HEK293 (cell line): ENCODE measurements around the gene FCN1.

Experiments used
- CTCF ChIA-PET: fragments of 350-600 bp; formaldehyde crosslinking; extraction: SDS; loops from one replicate; lab custom pipeline; 2021; ENCODE audit warnings: antibody characterized with exemption; lab: Yijun Ruan, JAX
- POLR2A ChIA-PET: fragments of 300-600 bp; formaldehyde crosslinking; extraction: SDS; loops from one replicate; lab custom pipeline; 2020; ENCODE audit warnings: antibody characterized with exemption, inconsistent platforms; lab: Yijun Ruan, JAX
- H3K27ac ChIP-seq: fragments of 200-500 bp; sonication (Bioruptor generic); 2 replicates; pipeline ENCODE4 v1.5.1; 2014; ENCODE audit warnings: low read depth, low read length, control low read depth, inconsistent platforms; ENCODE audit errors: extremely low read depth
- H3K36me3 ChIP-seq, 2 experiments: fragments of 200-500 bp in 1 of 2; sonication (Bioruptor generic) in 1 of 2; 1 replicate in 1 of 2; 2 replicates in 1 of 2; pipeline ENCODE4 v1.5.1; 2014 to 2017; ENCODE audit warnings: inconsistent platforms in 2 of 2, low read length in 2 of 2; ENCODE audit not compliant: control insufficient read depth in 2 of 2, insufficient read depth in 1 of 2
- H3K4me1 ChIP-seq: fragments of 200-500 bp; sonication (Bioruptor generic); 2 replicates; pipeline ENCODE4 v1.5.1; 2014; ENCODE audit warnings: mild to moderate bottlenecking, low read length, inconsistent platforms; ENCODE audit not compliant: control insufficient read depth, insufficient read depth
- H3K4me3 ChIP-seq: 2 replicates; pipeline ENCODE4 v1.5.1; 2011; ENCODE audit warnings: low read depth, mild to moderate bottlenecking, control low read depth, low read length, moderate library complexity
- H3K9me3 ChIP-seq: fragments of 200-500 bp; sonication (Bioruptor generic); 2 replicates; pipeline ENCODE4 v1.5.1; 2014; ENCODE audit warnings: low read depth, low read length, inconsistent platforms; ENCODE audit not compliant: control insufficient read depth, insufficient read depth
- BCL11A ChIP-seq: fragments of 450-650 bp; formaldehyde crosslinking; IDR thresholded peaks from 2 replicates; pipeline ENCODE4 v1.5.1; 2016; ENCODE audit warnings: low read depth, missing biosample characterization, missing genetic modification characterization
- GLIS1 ChIP-seq: fragments of 450-650 bp; formaldehyde crosslinking; IDR thresholded peaks from 2 replicates; pipeline ENCODE4 v1.5.1; 2016; ENCODE audit warnings: missing biosample characterization, missing genetic modification characterization
- GLIS2 ChIP-seq: fragments of 450-650 bp; formaldehyde crosslinking; IDR thresholded peaks from 2 replicates; pipeline ENCODE4 v1.5.1; 2016; ENCODE audit warnings: missing biosample characterization, missing genetic modification characterization
- HOXC10 ChIP-seq: sonication (generic); formaldehyde crosslinking; IDR thresholded peaks from 2 replicates; pipeline ENCODE4 v1.8.1; 2023; ENCODE audit warnings: mild to moderate bottlenecking, missing genetic modification reagents
- HOXD13 ChIP-seq: sonication (generic); formaldehyde crosslinking; IDR thresholded peaks from 2 replicates; pipeline ENCODE4 v1.8.0; 2022; ENCODE audit warnings: missing genetic modification reagents, borderline replicate concordance
- KLF7 ChIP-seq: fragments of 450-650 bp; formaldehyde crosslinking; IDR thresholded peaks from 2 replicates; pipeline ENCODE4 v1.5.1; 2016; ENCODE audit warnings: missing biosample characterization, missing genetic modification characterization, borderline replicate concordance
- MYNN ChIP-seq: fragments of 450-650 bp; formaldehyde crosslinking; IDR thresholded peaks from 2 replicates; pipeline ENCODE4 v1.5.1; 2016; ENCODE audit warnings: missing biosample characterization, missing genetic modification characterization, borderline replicate concordance
- SALL2 ChIP-seq: fragments of 450-650 bp; formaldehyde crosslinking; IDR thresholded peaks from 2 replicates; pipeline ENCODE4 v1.5.0; 2017; ENCODE audit warnings: missing biosample characterization, mild to moderate bottlenecking, missing genetic modification characterization, borderline replicate concordance
- SCRT2 ChIP-seq: fragments of 450-650 bp; formaldehyde crosslinking; IDR thresholded peaks from 2 replicates; pipeline ENCODE4 v1.5.1; 2016; ENCODE audit warnings: missing biosample characterization, missing genetic modification characterization
- TRIM28 ChIP-seq: IDR thresholded peaks from 2 replicates; pipeline ENCODE4 v1.6.1; 2011; ENCODE audit warnings: low read length, control low read depth, borderline replicate concordance
- ZBTB20 ChIP-seq: fragments of 450-650 bp; formaldehyde crosslinking; IDR thresholded peaks from 2 replicates; pipeline ENCODE4 v1.5.1; 2016; ENCODE audit warnings: missing biosample characterization, missing genetic modification characterization
- ZBTB26 ChIP-seq: fragments of 450-650 bp; formaldehyde crosslinking; optimal IDR thresholded peaks from 2 replicates; pipeline ENCODE3; 2016; ENCODE audit warnings: missing biosample characterization, mild to moderate bottlenecking, missing genetic modification characterization
- ZFP3 ChIP-seq: fragments of 450-650 bp; formaldehyde crosslinking; IDR thresholded peaks from 2 replicates; pipeline ENCODE4 v1.5.1; 2016; ENCODE audit warnings: low read depth, missing biosample characterization, missing genetic modification characterization
- ZNF214 ChIP-seq: fragments of 450-650 bp; formaldehyde crosslinking; IDR thresholded peaks from 2 replicates; pipeline ENCODE4 v1.5.1; 2017; ENCODE audit warnings: missing biosample characterization, mild to moderate bottlenecking, missing genetic modification characterization, borderline replicate concordance
- ZNF239 ChIP-seq: fragments of 450-650 bp; formaldehyde crosslinking; IDR thresholded peaks from 2 replicates; pipeline ENCODE4 v1.5.1; 2016; ENCODE audit warnings: missing biosample characterization, missing genetic modification characterization
- ZNF24 ChIP-seq: fragments of 450-650 bp; formaldehyde crosslinking; IDR thresholded peaks from 2 replicates; pipeline ENCODE4 v1.5.1; 2016; ENCODE audit warnings: missing biosample characterization, missing genetic modification characterization
- ZNF274 ChIP-seq, 2 experiments: fragments of 200-500 bp in 1 of 2; fragments of 450-650 bp in 1 of 2; sonication (Bioruptor generic) in 1 of 2; formaldehyde crosslinking in 1 of 2; IDR thresholded peaks; 2 replicates each; pipeline versions ENCODE4 v1.5.1 to v1.6.1; 2014 to 2016; ENCODE audit warnings: borderline replicate concordance in 1 of 2, inconsistent platforms in 1 of 2, low read length in 1 of 2, missing biosample characterization in 1 of 2, missing genetic modification characterization in 1 of 2
- ZNF416 ChIP-seq: fragments of 450-650 bp; formaldehyde crosslinking; IDR thresholded peaks from 2 replicates; pipeline ENCODE4 v1.5.1; 2016; ENCODE audit warnings: missing biosample characterization, missing genetic modification characterization
- ZNF510 ChIP-seq: fragments of 450-650 bp; formaldehyde crosslinking; IDR thresholded peaks from 2 replicates; pipeline ENCODE4 v1.5.1; 2018; ENCODE audit warnings: mild to moderate bottlenecking, missing genetic modification characterization, missing biosample characterization; ENCODE audit not compliant: insufficient replicate concordance
- ZNF514 ChIP-seq: fragments of 450-650 bp; formaldehyde crosslinking; IDR thresholded peaks from 2 replicates; pipeline ENCODE4 v1.5.1; 2016; ENCODE audit warnings: missing biosample characterization, missing genetic modification characterization
- ZNF544 ChIP-seq: fragments of 450-650 bp; formaldehyde crosslinking; IDR thresholded peaks from 2 replicates; pipeline ENCODE4 v1.5.0; 2017; ENCODE audit warnings: missing biosample characterization, missing genetic modification characterization
- ZNF664 ChIP-seq: fragments of 450-650 bp; formaldehyde crosslinking; IDR thresholded peaks from 2 replicates; pipeline ENCODE4 v1.5.1; 2016; ENCODE audit warnings: missing biosample characterization, missing genetic modification characterization
- ZNF701 ChIP-seq: fragments of 450-650 bp; formaldehyde crosslinking; IDR thresholded peaks from 2 replicates; pipeline ENCODE4 v1.5.1; 2016; ENCODE audit warnings: missing biosample characterization, missing genetic modification characterization
- ZNF76 ChIP-seq: fragments of 450-650 bp; formaldehyde crosslinking; IDR thresholded peaks from 2 replicates; pipeline ENCODE4; 2016; ENCODE audit warnings: low read depth, missing biosample characterization, missing genetic modification characterization, borderline replicate concordance
- ZNF776 ChIP-seq: fragments of 450-650 bp; formaldehyde crosslinking; IDR thresholded peaks from 2 replicates; pipeline ENCODE4 v1.5.0; 2017; ENCODE audit warnings: missing biosample characterization, missing genetic modification characterization, borderline replicate concordance
- ZNF792 ChIP-seq: fragments of 450-650 bp; formaldehyde crosslinking; IDR thresholded peaks from 2 replicates; pipeline ENCODE4 v1.5.1; 2016; ENCODE audit warnings: missing biosample characterization, missing genetic modification characterization

The FCN1 gene

GRCh38 chr9:134965851-134966250 is 48.1 kb upstream of the FCN1 start:
- no peaks in the 10 kb centered on the region for H3K9me3 ChIP-seq
- H3K4me1 ChIP-seq, result no peaks in the 10 kb centered on the region
- ChIA-PET POLR2A (no interaction called here), CTCF (no interaction called here)
- TF ChIP-seq MYNN (tag by site-specific recombination) (no peak), ZNF416 (tag by site-specific recombination) (no peak), SCRT2 (tag by site-specific recombination) (no peak), ZBTB26 (tag by site-specific recombination) (no peak)
- no peak overlapping the region for H3K4me3 ChIP-seq
- H3K36me3 ChIP-seq, result no peaks in the 10 kb centered on the region
- no peak overlapping the region for H3K27ac ChIP-seq

GRCh38 chr9:134965411-134965810 is 47.7 kb upstream of the FCN1 start:
- ChIA-PET POLR2A (no interaction called here), CTCF (no interaction called here)
- H3K4me3 ChIP-seq, result no peak overlapping the region
- no peaks in the 10 kb centered on the region for H3K36me3 ChIP-seq
- H3K9me3 ChIP-seq, result no peaks in the 10 kb centered on the region
- no peak for TF ChIP-seq ZNF792 (tag by site-specific recombination)
- H3K4me1 ChIP-seq, result no peaks in the 10 kb centered on the region
- no peak overlapping the region for H3K27ac ChIP-seq

- Histone ChIP-seq H3K36me3 (no peaks in the 10 kb centered on the region), H3K4me1 (no peaks in the 10 kb centered on the region), H3K27ac (no peak overlapping the region), H3K4me3 (no peak overlapping the region), H3K9me3 (no peaks in the 10 kb centered on the region)
- ChIA-PET POLR2A (no interaction called here), CTCF (no interaction called here)
- TF ChIP-seq GLIS1 (tag by site-specific recombination) (no peak), ZNF664 (no peak), ZNF544 (no peak), ZNF274 (IDR thresholded peaks at IDR 0.05; ENCODE audit: low read length) (no peak), ZNF274 (tag by site-specific recombination; IDR thresholded peaks at IDR 0.05; ENCODE audit: borderline replicate concordance) (no peak), ZFP3 (tag by site-specific recombination) (no peak)
These were observed 46.8 kb upstream of the FCN1 start for GRCh38 chr9:134964271-134965055.

- Histone ChIP-seq H3K9me3 (no peaks in the 10 kb centered on the region), H3K36me3 (no peaks in the 10 kb centered on the region), H3K27ac (no peak overlapping the region), H3K4me3 (no peak overlapping the region), H3K4me1 (no peaks in the 10 kb centered on the region)
- TF ChIP-seq ZNF776 (no peak), HOXD13 (CRISPR knock-in tag) (no peak), TRIM28 (no peak), KLF7 (tag by site-specific recombination) (no peak), ZNF76 (tag by site-specific recombination) (no peak), ZNF510 (tag by site-specific recombination) (no peak), ZNF274 (IDR thresholded peaks at IDR 0.05; ENCODE audit: low read length) (no peak), ZNF274 (tag by site-specific recombination; IDR thresholded peaks at IDR 0.05; ENCODE audit: borderline replicate concordance) (no peak), ZBTB20 (tag by site-specific recombination) (no peak), HOXC10 (CRISPR knock-in tag) (no peak), SALL2 (tag by site-specific recombination) (no peak), ZNF214 (tag by site-specific recombination) (no peak), ZNF701 (tag by site-specific recombination) (no peak), GLIS2 (tag by site-specific recombination) (no peak), ZNF239 (tag by site-specific recombination) (no peak), BCL11A (tag by site-specific recombination) (no peak), ZNF24 (tag by site-specific recombination) (no peak), ZNF514 (no peak)
- CTCF ChIA-PET, result no interaction called here
- POLR2A ChIA-PET, result no interaction called here
These were observed 45.8 kb upstream of the FCN1 start for GRCh38 chr9:134963546-134963945.
